Measurements from ENCODE around the gene P2RX6.

The P2RX6 gene

GRCh38 chr22:21012446-21013407 is 2.2 kb upstream of the P2RX6 start:
- DNase-seq (ENCODE audit: low spot score), result no peak

DNA sequence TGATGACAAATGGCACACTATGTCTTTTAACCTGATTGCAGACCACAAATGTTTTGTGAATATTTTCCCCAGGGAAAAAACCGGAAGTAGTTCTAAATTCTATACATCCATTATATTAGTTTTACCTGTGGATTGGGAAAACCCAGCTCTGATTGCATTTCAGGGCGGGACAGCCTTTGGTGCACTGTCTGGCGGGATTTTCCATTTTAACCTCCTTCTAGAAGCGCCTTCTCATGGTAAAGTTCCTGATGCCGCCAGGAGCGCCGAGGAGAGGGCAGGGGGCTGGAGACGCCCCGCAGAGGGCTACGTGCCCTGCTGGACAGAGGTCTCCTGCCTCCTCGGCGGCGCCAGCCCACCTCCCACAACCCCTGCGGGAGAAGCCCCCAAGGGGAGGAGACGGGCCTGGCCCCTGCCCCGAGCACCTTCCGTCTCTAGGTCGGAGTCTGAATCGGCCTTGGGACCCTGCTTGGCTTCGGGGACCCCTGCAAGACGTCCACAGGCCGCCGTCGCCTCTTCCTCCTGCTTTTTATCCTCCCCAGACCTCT is 1.2 kb upstream of the P2RX6 start:
- no peak for DNase-seq (ENCODE audit: low spot score)

- DNase-seq (ENCODE audit: low spot score), result peak; percentile 96
Observed at GRCh38 chr22:21014202-21014725, 701 bp upstream of the P2RX6 start.

DNA sequence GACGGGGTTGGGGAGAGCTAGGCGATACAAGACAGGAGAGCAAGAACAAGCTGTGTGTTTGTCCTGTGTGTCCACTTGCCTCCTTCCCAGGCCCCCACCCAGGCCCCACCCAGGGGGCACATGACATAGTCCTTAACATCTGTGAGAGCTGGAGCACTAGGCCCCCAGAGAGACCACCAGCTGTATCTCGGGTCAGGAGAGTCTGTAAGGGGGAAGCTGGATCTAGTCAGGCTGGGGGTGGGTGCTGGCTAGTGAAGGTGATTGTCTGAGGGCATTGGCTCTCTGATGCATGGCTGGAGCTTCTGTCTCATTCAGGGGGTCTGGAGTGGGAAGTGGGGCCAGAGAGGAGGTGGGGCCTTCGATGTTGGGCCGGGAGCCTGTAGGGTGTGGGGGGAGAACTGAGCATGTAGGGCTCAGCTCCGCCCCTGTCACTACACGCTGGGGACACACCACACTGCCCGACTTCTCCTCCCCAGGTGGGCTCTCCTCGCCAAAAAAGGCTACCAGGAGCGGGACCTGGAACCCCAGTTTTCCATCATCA is 571 bp downstream of the P2RX6 start:
- no peak for DNase-seq (ENCODE audit: low spot score)

GRCh38 chr22:21016644-21017420 is 1.9 kb downstream of the P2RX6 start:
- no peak for DNase-seq (ENCODE audit: low spot score)

DNA sequence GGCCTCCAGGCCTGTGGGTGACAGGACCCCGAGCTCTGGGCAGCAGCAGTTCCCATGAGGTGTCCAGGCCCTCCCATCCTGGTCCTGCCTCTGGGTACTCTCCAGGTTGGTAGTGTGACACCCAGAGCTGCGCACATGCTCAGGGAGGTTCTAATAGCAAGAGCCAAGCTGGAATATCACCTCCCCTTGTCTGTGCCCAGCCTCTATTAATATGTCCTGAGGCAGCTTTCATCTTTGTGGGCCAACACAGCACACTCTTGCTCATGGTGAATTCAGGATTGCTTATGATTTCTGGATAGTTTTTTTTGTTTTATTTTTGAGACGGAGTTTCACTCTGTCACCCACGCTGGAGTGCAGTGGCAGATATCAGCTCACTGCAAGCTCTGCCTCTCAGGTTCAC is 3.3 kb downstream of the P2RX6 start:
- DNase-seq (ENCODE audit: low spot score), result no peak

- no peak for DNase-seq (ENCODE audit: low spot score)
Observed at GRCh38 chr22:21020802-21021429, 6.0 kb downstream of the P2RX6 start.

- no peak for DNase-seq (ENCODE audit: low spot score)
Observed at GRCh38 chr22:21022507-21022906, 7.5 kb downstream of the P2RX6 start.

DNA sequence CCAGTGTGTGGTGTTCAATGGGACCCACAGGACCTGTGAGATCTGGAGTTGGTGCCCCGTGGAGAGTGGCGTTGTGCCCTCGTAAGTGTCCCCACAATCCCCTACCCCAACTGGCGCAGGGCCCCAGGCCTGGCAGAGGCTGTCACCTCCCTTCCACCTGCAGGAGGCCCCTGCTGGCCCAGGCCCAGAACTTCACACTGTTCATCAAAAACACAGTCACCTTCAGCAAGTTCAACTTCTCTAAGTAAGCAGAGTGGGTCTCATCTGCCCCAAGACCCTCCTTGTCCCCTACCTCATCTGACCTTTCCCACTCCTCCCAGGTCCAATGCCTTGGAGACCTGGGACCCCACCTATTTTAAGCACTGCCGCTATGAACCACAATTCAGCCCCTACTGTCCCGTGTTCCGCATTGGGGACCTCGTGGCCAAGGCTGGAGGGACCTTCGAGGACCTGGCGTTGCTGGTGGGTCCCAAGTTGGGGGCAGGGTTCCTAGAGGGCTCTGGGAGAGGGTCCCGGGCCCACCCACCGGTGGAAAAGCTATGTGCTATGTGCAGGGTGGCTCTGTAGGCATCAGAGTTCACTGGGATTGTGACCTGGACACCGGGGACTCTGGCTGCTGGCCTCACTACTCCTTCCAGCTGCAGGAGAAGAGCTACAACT is 8.1 kb downstream of the P2RX6 start:
- no peak for DNase-seq (ENCODE audit: low spot score)

DNA sequence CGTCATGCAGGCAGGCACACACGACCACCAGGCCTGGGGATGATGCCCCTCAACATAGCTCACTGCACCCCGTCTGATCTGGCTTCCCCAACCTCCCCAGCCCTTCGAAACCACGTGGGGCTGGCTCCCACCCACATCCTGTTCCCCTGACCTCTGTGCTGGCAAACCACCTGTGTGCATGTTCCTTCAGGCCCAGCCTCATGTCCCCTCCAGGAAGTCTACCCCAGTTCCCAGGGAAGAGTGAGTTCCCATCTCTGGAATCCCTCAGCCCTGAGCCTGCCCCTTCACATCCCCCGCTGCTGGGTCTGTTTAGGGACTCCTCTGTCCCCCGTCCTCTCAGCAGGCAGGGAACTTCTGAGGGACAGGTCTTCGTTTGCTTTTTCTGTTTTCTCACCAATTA is 10.3 kb downstream of the P2RX6 start:
- DNase-seq (ENCODE audit: low spot score), result no peak

GRCh38 chr22:21025763-21026755 is 11.1 kb downstream of the P2RX6 start:
- no peak for DNase-seq (ENCODE audit: low spot score)

GRCh38 chr22:21026783-21027692 is 12.1 kb downstream of the P2RX6 start:
- DNase-seq (ENCODE audit: low spot score), result no peak

DNA sequence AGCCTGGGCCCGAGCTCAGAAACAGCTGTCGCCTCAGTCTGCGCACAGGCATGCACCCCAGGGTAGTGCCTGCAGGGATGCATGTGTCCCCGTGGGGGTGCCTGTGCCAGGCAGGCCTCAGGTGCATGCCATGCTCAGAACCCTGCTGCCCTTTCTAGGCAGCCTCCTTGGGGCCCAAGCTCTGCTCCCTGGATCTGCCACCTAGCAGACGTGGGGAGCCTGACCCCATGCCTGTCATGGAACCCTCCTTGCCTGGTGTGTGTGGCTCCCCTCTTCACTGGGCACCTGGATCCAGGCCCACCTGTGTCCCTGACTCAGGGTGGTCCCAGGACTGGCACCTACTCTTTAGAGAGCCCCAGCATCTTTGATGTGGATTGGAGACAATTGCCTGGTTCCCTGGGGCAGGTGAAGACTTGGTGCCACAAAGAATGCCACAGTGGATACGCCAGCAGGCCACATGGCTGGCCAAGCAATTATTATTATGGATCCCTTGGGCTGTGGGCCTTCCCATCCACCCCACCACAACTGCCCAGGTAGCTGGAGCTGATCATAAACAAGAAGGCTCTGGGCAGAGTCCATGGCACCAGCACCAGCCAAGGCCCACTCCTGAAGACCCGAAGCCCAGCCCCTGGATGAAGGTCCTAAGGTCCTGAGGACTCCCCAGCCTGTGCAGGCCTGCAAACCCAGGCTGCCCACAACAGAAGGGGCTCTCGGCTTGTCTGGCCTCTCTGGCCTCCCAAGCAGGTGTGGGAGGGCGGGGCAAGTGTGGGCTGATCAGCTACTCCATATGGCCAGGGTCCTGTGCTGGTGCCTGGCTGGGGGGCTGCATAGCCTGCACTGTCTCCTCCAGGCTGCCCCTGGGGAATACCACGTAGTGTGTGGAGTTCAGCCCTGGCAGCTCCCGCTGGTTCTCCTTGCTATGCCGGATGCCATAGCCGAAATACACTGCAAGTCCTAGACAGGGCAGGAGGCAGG is 13.6 kb downstream of the P2RX6 start:
- DNase-seq (ENCODE audit: low spot score), result no peak

DNA sequence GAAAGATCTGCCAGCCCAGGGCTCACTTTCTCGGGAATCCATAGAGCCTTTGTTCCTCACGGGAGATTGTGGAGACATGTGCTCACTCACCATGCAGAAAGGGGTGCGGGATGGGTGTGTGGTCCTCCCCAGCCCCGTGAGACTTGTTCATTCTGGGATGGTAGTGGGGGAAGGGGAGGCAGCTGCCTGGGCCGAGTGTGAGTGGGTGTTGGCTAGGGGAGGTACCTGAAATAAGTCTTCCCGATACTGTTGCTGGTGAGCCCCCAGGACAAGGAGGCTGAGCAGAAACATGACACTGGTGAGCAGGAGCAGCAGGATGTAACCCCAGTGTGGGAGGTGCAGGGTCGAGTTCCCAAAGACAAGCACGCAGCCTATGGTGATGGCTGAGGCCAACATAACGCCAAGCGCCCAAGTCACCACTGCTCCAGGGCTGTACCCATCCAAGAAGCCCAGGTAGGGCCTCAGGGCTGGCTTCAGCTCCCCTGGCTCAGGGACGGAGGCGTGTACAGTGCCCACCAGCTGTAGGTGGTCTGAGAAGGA is 14.6 kb downstream of the P2RX6 start:
- no peak for DNase-seq (ENCODE audit: low spot score)

DNA sequence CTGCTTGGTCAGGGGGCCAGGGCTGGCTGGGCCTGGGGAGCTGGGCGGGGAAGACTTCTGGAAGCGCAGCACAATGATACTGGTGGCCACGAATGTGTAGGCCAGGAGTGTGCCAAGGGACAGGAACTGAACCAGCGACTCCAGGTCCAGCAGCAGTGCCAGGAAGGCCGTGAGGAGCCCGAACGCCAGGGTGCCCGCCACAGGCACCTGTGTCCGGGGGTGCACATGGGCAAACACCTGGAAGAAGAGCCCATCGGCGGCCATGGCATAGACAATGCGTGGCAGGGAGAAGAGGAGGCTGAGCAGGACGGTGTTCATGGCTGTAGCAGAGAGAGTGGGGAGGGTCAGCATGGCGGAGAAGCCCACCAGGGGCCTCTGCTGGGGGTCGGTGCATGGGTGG is 15.1 kb downstream of the P2RX6 start:
- no peak for DNase-seq (ENCODE audit: low spot score)

DNA sequence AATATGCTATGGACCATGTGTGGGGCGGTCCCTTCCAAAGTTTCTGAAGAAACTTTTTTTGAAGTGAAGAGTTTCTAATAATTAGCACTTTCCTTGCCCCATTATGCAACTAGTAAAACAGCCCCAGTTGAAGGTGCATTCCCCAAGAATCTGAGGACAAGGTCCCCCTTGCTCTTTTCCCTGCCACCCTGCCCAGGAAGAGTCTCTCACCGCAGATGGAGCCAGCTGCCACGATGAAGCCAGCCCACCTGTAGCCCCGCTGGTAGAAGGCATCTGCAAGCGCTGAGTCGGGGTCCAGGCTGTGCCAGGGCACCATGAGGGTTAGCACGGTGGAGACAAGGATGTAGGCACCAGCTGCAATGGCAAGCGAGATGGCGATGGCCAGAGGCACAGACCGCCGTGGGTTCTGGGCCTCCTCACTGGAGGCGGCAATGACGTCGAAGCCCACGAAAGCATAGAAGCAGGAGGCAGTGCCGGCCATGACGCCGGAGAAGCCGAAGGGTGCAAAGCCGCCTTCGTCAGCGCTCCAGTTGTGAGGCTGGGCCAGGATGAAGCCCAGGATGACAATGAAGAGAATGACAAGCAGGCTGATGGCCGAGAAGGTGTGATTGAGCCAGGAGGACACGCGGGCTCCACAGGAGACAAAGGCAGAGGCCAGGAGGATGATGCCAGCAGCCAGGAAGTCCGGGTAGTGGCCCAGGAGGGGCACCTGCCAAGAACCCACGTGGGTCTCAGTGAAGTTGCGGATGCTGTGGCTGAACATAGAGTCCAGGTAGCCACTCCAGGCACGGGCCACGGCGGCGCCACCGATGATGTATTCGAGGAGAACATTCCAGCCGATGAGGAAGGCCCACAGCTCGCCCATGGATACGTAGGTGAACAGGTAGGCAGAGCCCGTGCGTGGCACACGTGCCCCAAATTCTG is 15.9 kb downstream of the P2RX6 start:
- no peak for DNase-seq (ENCODE audit: low spot score)

All from Ammon's horn (tissue), 1 donor.